ENCODE measurements around the gene OTOF. TPM values are rescaled to one million over a fixed set of nuclear protein-coding genes. Genes with fewer than 3 reads are reported as not detected.

The OTOF gene
- polyA plus RNA-seq, 2 of the 4 experiments (the other 2 are of a cell fraction) = 0.05 to 0.22 TPM

DNA sequence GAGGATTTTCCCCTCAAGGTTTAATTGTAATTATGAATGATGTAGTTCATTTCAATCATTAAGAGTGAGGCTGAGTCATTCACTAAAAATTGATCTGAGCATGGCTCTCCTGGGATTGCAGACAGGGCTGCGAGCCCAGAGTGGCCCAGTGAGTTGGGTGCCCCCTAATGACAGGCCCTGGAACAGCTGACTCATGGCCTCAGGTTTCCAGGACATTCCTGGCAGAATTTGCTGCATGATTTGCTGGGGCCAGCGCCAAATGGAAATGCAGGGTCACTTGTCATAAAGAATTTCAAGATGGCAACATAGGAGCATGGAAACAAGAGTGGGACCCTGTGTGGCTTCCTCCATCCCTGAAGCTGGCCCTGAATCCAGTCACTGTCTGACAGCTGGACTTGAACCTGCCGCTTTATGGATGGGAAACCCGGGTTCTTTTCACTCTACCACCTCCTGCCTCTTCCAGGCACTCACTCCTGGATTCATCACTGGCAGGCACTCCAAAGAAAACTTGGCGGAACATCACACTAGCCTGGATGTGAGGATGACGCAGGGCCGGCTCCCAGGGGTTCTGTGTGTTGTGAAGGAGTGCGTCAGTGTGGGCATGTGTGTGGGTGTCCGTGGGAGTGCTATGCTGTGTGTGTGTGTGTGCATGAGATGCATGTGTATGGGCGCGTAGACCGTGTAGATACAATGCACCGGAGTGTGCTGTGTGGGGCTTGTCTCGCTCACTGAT is 15.2 kb downstream of the OTOF start:
- DNase-seq (ENCODE audit: low read depth in 1 of 2, low spot score in 1 of 2) = peak; percentile 51 to 74
- no peak for TF ChIP-seq CEBPB (IDR thresholded peaks at IDR 0.05)
- no peak for TF ChIP-seq HEYL (CRISPR knock-in tag; IDR thresholded peaks at IDR 0.05)
- TF ChIP-seq, protein P1, sequence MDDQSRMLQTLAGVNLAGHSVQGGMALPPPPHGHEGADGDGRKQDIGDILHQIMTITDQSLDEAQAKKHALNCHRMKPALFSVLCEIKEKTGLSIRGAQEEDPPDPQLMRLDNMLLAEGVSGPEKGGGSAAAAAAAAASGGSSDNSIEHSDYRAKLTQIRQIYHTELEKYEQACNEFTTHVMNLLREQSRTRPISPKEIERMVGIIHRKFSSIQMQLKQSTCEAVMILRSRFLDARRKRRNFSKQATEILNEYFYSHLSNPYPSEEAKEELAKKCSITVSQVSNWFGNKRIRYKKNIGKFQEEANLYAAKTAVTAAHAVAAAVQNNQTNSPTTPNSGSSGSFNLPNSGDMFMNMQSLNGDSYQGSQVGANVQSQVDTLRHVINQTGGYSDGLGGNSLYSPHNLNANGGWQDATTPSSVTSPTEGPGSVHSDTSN (IDR thresholded peaks at IDR 0.05) = no peak
- no peak for TF ChIP-seq KDM1A (IDR thresholded peaks at IDR 0.05; ENCODE audit: low read depth)
- TF ChIP-seq, protein P2, sequence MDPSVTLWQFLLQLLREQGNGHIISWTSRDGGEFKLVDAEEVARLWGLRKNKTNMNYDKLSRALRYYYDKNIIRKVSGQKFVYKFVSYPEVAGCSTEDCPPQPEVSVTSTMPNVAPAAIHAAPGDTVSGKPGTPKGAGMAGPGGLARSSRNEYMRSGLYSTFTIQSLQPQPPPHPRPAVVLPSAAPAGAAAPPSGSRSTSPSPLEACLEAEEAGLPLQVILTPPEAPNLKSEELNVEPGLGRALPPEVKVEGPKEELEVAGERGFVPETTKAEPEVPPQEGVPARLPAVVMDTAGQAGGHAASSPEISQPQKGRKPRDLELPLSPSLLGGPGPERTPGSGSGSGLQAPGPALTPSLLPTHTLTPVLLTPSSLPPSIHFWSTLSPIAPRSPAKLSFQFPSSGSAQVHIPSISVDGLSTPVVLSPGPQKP (IDR thresholded peaks at IDR 0.05; ENCODE audit: low read depth, low read length) = no peak
- TF ChIP-seq TFCP2L1 (CRISPR knock-in tag; IDR thresholded peaks at IDR 0.05) = no peak
- TF ChIP-seq GATA3 (IDR thresholded peaks at IDR 0.05; ENCODE audit: borderline replicate concordance) = no peak
- no peak for TF ChIP-seq ZNF302 (CRISPR knock-in tag; IDR thresholded peaks at IDR 0.05)
- no peak for TF ChIP-seq HOXB5 (CRISPR knock-in tag; IDR thresholded peaks at IDR 0.05)
- no peak for TF ChIP-seq FOSL2 (IDR thresholded peaks at IDR 0.05)
- peak; percentile 65 for TF ChIP-seq FOSL2 (CRISPR knock-in tag; IDR thresholded peaks at IDR 0.05)
- TF ChIP-seq, protein P3, sequence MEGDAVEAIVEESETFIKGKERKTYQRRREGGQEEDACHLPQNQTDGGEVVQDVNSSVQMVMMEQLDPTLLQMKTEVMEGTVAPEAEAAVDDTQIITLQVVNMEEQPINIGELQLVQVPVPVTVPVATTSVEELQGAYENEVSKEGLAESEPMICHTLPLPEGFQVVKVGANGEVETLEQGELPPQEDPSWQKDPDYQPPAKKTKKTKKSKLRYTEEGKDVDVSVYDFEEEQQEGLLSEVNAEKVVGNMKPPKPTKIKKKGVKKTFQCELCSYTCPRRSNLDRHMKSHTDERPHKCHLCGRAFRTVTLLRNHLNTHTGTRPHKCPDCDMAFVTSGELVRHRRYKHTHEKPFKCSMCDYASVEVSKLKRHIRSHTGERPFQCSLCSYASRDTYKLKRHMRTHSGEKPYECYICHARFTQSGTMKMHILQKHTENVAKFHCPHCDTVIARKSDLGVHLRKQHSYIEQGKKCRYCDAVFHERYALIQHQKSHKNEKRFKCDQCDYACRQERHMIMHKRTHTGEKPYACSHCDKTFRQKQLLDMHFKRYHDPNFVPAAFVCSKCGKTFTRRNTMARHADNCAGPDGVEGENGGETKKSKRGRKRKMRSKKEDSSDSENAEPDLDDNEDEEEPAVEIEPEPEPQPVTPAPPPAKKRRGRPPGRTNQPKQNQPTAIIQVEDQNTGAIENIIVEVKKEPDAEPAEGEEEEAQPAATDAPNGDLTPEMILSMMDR (IDR thresholded peaks at IDR 0.05) = peak; percentile 57
- TF ChIP-seq, protein P4, sequence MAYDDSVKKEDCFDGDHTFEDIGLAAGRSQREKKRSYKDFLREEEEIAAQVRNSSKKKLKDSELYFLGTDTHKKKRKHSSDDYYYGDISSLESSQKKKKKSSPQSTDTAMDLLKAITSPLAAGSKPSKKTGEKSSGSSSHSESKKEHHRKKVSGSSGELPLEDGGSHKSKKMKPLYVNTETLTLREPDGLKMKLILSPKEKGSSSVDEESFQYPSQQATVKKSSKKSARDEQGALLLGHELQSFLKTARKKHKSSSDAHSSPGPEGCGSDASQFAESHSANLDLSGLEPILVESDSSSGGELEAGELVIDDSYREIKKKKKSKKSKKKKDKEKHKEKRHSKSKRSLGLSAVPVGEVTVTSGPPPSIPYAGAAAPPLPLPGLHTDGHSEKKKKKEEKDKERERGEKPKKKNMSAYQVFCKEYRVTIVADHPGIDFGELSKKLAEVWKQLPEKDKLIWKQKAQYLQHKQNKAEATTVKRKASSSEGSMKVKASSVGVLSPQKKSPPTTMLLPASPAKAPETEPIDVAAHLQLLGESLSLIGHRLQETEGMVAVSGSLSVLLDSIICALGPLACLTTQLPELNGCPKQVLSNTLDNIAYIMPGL (CRISPR knock-in tag; IDR thresholded peaks at IDR 0.05; ENCODE audit: borderline replicate concordance) = no peak
- TF ChIP-seq POLR2AphosphoS2 (conservative IDR thresholded peaks at IDR 0.05; ENCODE audit: low read length) = no peak
- peak; percentile 39 to 56 for TF ChIP-seq RAD21 (conservative IDR thresholded peaks at IDR 0.05 in 1 of 2, IDR thresholded peaks at IDR 0.05 in 1 of 2)
- 0 out of 5 replicates have a peak, but pooled peaks of 1 of the 2 experiments have one; percentile 0 for TF ChIP-seq JUN (IDR thresholded peaks at IDR 0.05)
- TF ChIP-seq, protein P5, sequence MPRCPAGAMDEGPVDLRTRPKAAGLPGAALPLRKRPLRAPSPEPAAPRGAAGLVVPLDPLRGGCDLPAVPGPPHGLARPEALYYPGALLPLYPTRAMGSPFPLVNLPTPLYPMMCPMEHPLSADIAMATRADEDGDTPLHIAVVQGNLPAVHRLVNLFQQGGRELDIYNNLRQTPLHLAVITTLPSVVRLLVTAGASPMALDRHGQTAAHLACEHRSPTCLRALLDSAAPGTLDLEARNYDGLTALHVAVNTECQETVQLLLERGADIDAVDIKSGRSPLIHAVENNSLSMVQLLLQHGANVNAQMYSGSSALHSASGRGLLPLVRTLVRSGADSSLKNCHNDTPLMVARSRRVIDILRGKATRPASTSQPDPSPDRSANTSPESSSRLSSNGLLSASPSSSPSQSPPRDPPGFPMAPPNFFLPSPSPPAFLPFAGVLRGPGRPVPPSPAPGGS (IDR thresholded peaks at IDR 0.05) = no peak
- TF ChIP-seq POLR2A (IDR thresholded peaks at IDR 0.05; ENCODE audit: low read length) = no peak
- TF ChIP-seq CBX8 (IDR thresholded peaks at IDR 0.05) = no peak
- TF ChIP-seq HDAC2 (IDR thresholded peaks at IDR 0.05) = no peak
- TF ChIP-seq EHF (CRISPR knock-in tag; IDR thresholded peaks at IDR 0.05) = no peak
- no peak for TF ChIP-seq JUNB (IDR thresholded peaks at IDR 0.05)
- TF ChIP-seq, protein P6, sequence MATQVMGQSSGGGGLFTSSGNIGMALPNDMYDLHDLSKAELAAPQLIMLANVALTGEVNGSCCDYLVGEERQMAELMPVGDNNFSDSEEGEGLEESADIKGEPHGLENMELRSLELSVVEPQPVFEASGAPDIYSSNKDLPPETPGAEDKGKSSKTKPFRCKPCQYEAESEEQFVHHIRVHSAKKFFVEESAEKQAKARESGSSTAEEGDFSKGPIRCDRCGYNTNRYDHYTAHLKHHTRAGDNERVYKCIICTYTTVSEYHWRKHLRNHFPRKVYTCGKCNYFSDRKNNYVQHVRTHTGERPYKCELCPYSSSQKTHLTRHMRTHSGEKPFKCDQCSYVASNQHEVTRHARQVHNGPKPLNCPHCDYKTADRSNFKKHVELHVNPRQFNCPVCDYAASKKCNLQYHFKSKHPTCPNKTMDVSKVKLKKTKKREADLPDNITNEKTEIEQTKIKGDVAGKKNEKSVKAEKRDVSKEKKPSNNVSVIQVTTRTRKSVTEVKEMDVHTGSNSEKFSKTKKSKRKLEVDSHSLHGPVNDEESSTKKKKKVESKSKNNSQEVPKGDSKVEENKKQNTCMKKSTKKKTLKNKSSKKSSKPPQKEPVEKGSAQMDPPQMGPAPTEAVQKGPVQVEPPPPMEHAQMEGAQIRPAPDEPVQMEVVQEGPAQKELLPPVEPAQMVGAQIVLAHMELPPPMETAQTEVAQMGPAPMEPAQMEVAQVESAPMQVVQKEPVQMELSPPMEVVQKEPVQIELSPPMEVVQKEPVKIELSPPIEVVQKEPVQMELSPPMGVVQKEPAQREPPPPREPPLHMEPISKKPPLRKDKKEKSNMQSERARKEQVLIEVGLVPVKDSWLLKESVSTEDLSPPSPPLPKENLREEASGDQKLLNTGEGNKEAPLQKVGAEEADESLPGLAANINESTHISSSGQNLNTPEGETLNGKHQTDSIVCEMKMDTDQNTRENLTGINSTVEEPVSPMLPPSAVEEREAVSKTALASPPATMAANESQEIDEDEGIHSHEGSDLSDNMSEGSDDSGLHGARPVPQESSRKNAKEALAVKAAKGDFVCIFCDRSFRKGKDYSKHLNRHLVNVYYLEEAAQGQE (IDR thresholded peaks at IDR 0.05) = no peak
- peak; percentile 29; the same call in 1 of the 3 replicates for TF ChIP-seq SMC3 (IDR thresholded peaks at IDR 0.05)
- peak; percentile 73 for TF ChIP-seq NFE2L2 (conservative IDR thresholded peaks at IDR 0.05; ENCODE audit: low read length)
- TF ChIP-seq NPAS2 (CRISPR knock-in tag; IDR thresholded peaks at IDR 0.05; ENCODE audit: borderline replicate concordance) = no peak
- no peak for TF ChIP-seq ZC3H11A (IDR thresholded peaks at IDR 0.05)
- TF ChIP-seq, protein P7, sequence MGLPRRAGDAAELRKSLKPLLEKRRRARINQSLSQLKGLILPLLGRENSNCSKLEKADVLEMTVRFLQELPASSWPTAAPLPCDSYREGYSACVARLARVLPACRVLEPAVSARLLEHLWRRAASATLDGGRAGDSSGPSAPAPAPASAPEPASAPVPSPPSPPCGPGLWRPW (IDR thresholded peaks at IDR 0.05) = no peak
- no peak for TF ChIP-seq PHF8 (IDR thresholded peaks at IDR 0.05; ENCODE audit: borderline replicate concordance, low read depth)
- no peak for TF ChIP-seq NR3C1 (IDR thresholded peaks at IDR 0.05)
- no peak for TF ChIP-seq HOXA7 (CRISPR knock-in tag; IDR thresholded peaks at IDR 0.05)

More for the DNA sequence above, 15.2 kb downstream of the OTOF start:
- Histone ChIP-seq H3K4me3 (no peak overlapping the region), H3K9me3 (no peaks in the 10 kb centered on the region), H3K27ac (peak overlapping the region; percentile 10 to 67; a peak in 4 of 6 replicates), H3K4me1 (peaks cover 18% of the 10 kb centered on the region), H3K4me2 (no peak overlapping the region)
- ATAC-seq (peak; percentile 35 to 74; a peak in 3 of 6 replicates), FAIRE-seq (no peak)
- 83% methylated on average over 14 of the region's 14 CpGs for WGBS (ENCODE audit: missing lambda C conversion rate)
- POLR2A ChIA-PET = no interaction called here
- CTCF ChIA-PET = interaction anchor here (1.0 to 1.6 kb wide), 4 partner anchors 12 to 57 kb away, joined by 3 to 6 read pairs (median 4); no protein-coding TSS in a partner anchor

Data from A549 (cell line).